SK-N-SH treated with all-trans-retinoic acid at 6 μM for 48 hours (cell line): ENCODE results near the gene SYT6.

ENCODE experiments used
- ATAC-seq: fragments of 200-7000 bp; cut with Tn5 transposase; 3 replicates; pipeline ENCODE4 v1.9.1; 2020; ENCODE audit warnings: mild to moderate bottlenecking, moderate library complexity
- ARNTL ChIP-seq: fragments of 450-650 bp; formaldehyde crosslinking; IDR thresholded peaks from 2 replicates; pipeline ENCODE4 v1.5.0; 2020; ENCODE audit warnings: low read depth, mild to moderate bottlenecking, moderate library complexity, borderline replicate concordance
- BACH2 ChIP-seq: fragments of 250-450 bp; sonication (Bioruptor Pico); IDR thresholded peaks from 2 replicates; pipeline ENCODE4 v1.9.0; 2021; ENCODE audit warnings: mild to moderate bottlenecking, borderline replicate concordance
- GLIS3 ChIP-seq: fragments of 250-450 bp; sonication (Bioruptor Pico); IDR thresholded peaks from 2 replicates; pipeline ENCODE4 v1.5.0; 2020; ENCODE audit warnings: mild to moderate bottlenecking, moderate library complexity
- ISL1 ChIP-seq: fragments of 250-450 bp; sonication (Bioruptor Pico); IDR thresholded peaks from 2 replicates; pipeline ENCODE4 v2.1.2; 2022; ENCODE audit warnings: mild to moderate bottlenecking, moderate library complexity
- OSR1 ChIP-seq: fragments of 250-450 bp; sonication (Bioruptor Pico); IDR thresholded peaks from 2 replicates; pipeline ENCODE4 v1.8.0; 2022; ENCODE audit warnings: moderate library complexity, mild to moderate bottlenecking, inconsistent platforms
- RARB ChIP-seq: fragments of 250-450 bp; sonication (Bioruptor Pico); IDR thresholded peaks from 2 replicates; pipeline ENCODE4 v1.8.0; 2021; ENCODE audit warnings: mild to moderate bottlenecking, moderate library complexity
- SNAI2 ChIP-seq: fragments of 250-450 bp; sonication (Bioruptor Pico); IDR thresholded peaks from 2 replicates; pipeline ENCODE4 v1.5.0; 2020; ENCODE audit warnings: mild to moderate bottlenecking, moderate library complexity
- ZC3H10 ChIP-seq: fragments of 250-450 bp; sonication (Bioruptor Pico); IDR thresholded peaks from 2 replicates; pipeline ENCODE4 v1.5.1; 2021; ENCODE audit warnings: mild to moderate bottlenecking, moderate library complexity
- ZFP3 ChIP-seq: fragments of 250-450 bp; sonication (Bioruptor Pico); IDR thresholded peaks from 2 replicates; pipeline ENCODE4 v1.5.0; 2020; ENCODE audit warnings: mild to moderate bottlenecking, moderate library complexity
- ZFP30 ChIP-seq: fragments of 450-650 bp; formaldehyde crosslinking; IDR thresholded peaks from 2 replicates; pipeline ENCODE4 v1.5.0; 2022; ENCODE audit warnings: mild to moderate bottlenecking, moderate library complexity
- ZNF565 ChIP-seq: fragments of 450-650 bp; formaldehyde crosslinking; conservative IDR thresholded peaks from 2 replicates; pipeline ENCODE4 v1.5.0; 2020; ENCODE audit warnings: low read depth, mild to moderate bottlenecking, moderate library complexity
- ZNF70 ChIP-seq: fragments of 450-650 bp; formaldehyde crosslinking; IDR thresholded peaks from 2 replicates; pipeline ENCODE4 v1.5.0; 2020; ENCODE audit warnings: mild to moderate bottlenecking, moderate library complexity
- TF ChIP-seq, protein P1 (sequence below): fragments of 250-450 bp; sonication (Bioruptor Pico); IDR thresholded peaks from 2 replicates; pipeline ENCODE4 v1.8.0; 2021; ENCODE audit warnings: low read depth, mild to moderate bottlenecking, moderate library complexity, borderline replicate concordance
- TF ChIP-seq, protein P2 (sequence below): fragments of 250-450 bp; sonication (Bioruptor Pico); IDR thresholded peaks from 2 replicates; pipeline ENCODE4 v1.5.0; 2020; ENCODE audit warnings: mild to moderate bottlenecking, moderate library complexity
- TF ChIP-seq, protein P3 (sequence below): fragments of 250-450 bp; sonication (Bioruptor Pico); IDR thresholded peaks from 2 replicates; pipeline ENCODE4 v1.5.1; 2021; ENCODE audit warnings: mild to moderate bottlenecking, moderate library complexity
- TF ChIP-seq, protein P4 (sequence below): fragments of 250-450 bp; sonication (Bioruptor Pico); IDR thresholded peaks from 2 replicates; pipeline ENCODE4 v1.5.1; 2020; ENCODE audit warnings: low read depth, mild to moderate bottlenecking, moderate library complexity
- TF ChIP-seq, protein P5 (sequence below): fragments of 250-450 bp; sonication (Bioruptor Pico); IDR thresholded peaks from 2 replicates; pipeline ENCODE4 v1.8.0; 2020; ENCODE audit warnings: mild to moderate bottlenecking, moderate library complexity, borderline replicate concordance

Gene SYT6

DNA sequence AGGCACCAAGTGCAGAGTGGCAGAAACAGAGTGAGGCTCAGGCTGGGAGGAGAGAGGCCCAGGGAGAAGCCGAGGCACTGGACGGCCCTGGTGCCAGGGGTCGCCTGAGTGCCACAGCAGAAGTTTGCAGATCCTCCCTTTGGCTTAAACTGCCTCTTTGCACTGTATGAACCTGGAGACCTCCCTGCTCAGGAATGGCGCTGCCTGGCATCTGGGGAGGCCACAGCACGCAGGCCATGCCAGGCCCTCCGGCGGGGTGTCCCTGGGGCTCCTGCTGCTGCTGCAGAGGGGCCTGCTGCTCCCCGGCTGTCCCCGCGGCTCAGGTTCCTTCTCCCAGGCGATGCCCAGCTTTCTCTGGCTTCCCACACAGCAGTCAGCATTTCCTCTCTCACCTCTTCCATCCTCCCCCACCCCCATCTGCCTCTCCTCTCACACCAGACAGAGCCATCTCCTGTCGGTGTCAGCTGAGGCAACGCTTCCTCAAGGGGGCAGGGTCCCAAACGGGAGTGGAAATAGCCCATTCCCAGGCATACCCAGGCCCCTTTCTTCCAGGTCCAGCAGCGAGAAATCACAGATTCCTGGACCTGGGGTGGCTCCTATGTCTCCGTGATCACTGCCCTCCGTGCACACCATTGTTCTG is 35.2 kb downstream of the SYT6 start:
- no peak for ATAC-seq
- no peak for TF ChIP-seq RARB (CRISPR knock-in tag)
- no peak for TF ChIP-seq ZNF565
- no peak for TF ChIP-seq ZFP3 (CRISPR knock-in tag)
- no peak for TF ChIP-seq ARNTL (CRISPR knock-in tag)
- no peak for TF ChIP-seq ZNF70
- TF ChIP-seq, all 23 proteins: peak for 0

DNA sequence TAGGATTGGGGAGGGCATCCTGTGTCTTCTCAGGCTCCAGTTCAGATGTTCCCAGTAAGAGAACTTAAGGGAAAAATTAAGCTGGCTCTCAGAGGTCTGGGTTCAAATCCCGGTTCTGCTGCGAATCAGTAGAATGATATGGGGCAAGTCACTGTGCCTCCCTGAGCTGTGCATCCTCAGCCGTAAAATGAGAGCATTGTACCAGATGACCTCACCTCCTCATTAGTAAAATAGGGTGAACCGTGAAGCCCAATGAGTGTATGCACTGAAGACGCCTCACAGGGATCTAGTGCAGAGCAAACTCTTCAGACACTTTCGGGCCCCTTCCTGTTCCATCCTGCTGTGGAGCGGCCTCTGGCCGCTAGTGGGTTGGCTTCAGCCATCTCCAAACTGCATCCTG is 36.0 kb downstream of the SYT6 start:
- ATAC-seq = no peak
- TF ChIP-seq, protein P1, sequence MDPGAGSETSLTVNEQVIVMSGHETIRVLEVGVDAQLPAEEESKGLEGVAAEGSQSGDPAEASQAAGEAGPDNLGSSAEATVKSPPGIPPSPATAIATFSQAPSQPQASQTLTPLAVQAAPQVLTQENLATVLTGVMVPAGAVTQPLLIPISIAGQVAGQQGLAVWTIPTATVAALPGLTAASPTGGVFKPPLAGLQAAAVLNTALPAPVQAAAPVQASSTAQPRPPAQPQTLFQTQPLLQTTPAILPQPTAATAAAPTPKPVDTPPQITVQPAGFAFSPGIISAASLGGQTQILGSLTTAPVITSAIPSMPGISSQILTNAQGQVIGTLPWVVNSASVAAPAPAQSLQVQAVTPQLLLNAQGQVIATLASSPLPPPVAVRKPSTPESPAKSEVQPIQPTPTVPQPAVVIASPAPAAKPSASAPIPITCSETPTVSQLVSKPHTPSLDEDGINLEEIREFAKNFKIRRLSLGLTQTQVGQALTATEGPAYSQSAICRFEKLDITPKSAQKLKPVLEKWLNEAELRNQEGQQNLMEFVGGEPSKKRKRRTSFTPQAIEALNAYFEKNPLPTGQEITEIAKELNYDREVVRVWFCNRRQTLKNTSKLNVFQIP = no peak
- TF ChIP-seq, protein P2, sequence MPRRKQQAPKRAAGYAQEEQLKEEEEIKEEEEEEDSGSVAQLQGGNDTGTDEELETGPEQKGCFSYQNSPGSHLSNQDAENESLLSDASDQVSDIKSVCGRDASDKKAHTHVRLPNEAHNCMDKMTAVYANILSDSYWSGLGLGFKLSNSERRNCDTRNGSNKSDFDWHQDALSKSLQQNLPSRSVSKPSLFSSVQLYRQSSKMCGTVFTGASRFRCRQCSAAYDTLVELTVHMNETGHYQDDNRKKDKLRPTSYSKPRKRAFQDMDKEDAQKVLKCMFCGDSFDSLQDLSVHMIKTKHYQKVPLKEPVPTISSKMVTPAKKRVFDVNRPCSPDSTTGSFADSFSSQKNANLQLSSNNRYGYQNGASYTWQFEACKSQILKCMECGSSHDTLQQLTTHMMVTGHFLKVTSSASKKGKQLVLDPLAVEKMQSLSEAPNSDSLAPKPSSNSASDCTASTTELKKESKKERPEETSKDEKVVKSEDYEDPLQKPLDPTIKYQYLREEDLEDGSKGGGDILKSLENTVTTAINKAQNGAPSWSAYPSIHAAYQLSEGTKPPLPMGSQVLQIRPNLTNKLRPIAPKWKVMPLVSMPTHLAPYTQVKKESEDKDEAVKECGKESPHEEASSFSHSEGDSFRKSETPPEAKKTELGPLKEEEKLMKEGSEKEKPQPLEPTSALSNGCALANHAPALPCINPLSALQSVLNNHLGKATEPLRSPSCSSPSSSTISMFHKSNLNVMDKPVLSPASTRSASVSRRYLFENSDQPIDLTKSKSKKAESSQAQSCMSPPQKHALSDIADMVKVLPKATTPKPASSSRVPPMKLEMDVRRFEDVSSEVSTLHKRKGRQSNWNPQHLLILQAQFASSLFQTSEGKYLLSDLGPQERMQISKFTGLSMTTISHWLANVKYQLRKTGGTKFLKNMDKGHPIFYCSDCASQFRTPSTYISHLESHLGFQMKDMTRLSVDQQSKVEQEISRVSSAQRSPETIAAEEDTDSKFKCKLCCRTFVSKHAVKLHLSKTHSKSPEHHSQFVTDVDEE (CRISPR knock-in tag) = no peak
- TF ChIP-seq ARNTL (CRISPR knock-in tag) (no peak), ZFP30 (CRISPR knock-in tag) (no peak), BACH2 (CRISPR knock-in tag) (no peak), ZNF565 (no peak), ZNF70 (no peak), GLIS3 (CRISPR knock-in tag) (no peak), SNAI2 (CRISPR knock-in tag) (no peak), ZC3H10 (CRISPR knock-in tag) (no peak)
- TF ChIP-seq, protein P3, sequence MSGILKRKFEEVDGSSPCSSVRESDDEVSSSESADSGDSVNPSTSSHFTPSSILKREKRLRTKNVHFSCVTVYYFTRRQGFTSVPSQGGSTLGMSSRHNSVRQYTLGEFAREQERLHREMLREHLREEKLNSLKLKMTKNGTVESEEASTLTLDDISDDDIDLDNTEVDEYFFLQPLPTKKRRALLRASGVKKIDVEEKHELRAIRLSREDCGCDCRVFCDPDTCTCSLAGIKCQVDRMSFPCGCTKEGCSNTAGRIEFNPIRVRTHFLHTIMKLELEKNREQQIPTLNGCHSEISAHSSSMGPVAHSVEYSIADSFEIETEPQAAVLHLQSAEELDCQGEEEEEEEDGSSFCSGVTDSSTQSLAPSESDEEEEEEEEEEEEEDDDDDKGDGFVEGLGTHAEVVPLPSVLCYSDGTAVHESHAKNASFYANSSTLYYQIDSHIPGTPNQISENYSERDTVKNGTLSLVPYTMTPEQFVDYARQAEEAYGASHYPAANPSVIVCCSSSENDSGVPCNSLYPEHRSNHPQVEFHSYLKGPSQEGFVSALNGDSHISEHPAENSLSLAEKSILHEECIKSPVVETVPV (CRISPR knock-in tag) = no peak
- TF ChIP-seq, protein P4, sequence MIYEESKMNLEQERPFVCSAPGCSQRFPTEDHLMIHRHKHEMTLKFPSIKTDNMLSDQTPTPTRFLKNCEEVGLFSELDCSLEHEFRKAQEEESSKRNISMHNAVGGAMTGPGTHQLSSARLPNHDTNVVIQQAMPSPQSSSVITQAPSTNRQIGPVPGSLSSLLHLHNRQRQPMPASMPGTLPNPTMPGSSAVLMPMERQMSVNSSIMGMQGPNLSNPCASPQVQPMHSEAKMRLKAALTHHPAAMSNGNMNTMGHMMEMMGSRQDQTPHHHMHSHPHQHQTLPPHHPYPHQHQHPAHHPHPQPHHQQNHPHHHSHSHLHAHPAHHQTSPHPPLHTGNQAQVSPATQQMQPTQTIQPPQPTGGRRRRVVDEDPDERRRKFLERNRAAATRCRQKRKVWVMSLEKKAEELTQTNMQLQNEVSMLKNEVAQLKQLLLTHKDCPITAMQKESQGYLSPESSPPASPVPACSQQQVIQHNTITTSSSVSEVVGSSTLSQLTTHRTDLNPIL = no peak

DNA sequence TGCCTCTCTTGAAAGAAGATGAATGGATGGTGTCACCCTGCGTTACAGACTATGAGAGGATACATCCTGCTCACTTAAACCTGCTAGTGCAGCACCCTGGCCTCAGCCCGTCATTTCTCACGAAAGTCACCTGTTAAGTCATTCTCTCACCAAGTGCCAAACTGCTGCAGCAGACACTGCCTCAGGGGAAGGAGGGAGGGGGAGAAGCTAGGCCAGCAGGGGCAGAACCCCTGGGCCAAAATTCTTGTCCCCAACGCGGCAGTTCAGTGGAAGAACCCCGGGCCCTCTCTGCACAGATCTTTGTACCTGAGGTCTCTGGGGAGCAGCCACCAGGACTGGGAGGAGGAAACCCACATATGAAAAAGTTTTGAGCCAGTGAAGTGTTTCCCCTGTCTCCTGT is 37.6 kb downstream of the SYT6 start:
- TF ChIP-seq OSR1 (CRISPR knock-in tag) (no peak), ZNF565 (no peak), ZFP30 (CRISPR knock-in tag) (no peak), ISL1 (CRISPR knock-in tag) (no peak), BACH2 (CRISPR knock-in tag) (no peak), ZFP3 (CRISPR knock-in tag) (no peak), RARB (CRISPR knock-in tag) (no peak), ARNTL (CRISPR knock-in tag) (no peak), SNAI2 (CRISPR knock-in tag) (no peak), GLIS3 (CRISPR knock-in tag) (no peak)
- TF ChIP-seq, protein P5, sequence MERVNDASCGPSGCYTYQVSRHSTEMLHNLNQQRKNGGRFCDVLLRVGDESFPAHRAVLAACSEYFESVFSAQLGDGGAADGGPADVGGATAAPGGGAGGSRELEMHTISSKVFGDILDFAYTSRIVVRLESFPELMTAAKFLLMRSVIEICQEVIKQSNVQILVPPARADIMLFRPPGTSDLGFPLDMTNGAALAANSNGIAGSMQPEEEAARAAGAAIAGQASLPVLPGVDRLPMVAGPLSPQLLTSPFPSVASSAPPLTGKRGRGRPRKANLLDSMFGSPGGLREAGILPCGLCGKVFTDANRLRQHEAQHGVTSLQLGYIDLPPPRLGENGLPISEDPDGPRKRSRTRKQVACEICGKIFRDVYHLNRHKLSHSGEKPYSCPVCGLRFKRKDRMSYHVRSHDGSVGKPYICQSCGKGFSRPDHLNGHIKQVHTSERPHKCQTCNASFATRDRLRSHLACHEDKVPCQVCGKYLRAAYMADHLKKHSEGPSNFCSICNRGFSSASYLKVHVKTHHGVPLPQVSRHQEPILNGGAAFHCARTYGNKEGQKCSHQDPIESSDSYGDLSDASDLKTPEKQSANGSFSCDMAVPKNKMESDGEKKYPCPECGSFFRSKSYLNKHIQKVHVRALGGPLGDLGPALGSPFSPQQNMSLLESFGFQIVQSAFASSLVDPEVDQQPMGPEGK = no peak
- TF ChIP-seq, protein P4 = no peak
- TF ChIP-seq, protein P2 (CRISPR knock-in tag) = no peak
- ATAC-seq = no peak
